ENCODE results near the gene PTGES3. TPM values are rescaled to one million over a fixed set of nuclear protein-coding genes. Genes with fewer than 3 reads are reported as not detected.
"Not testable (repeated sequence)": the region's sequence is repeated elsewhere in the genome, so short reads cannot be mapped to it uniquely, and the experiment has no call there.

The PTGES3 gene
- total RNA-seq, 3 donors from 2014 or later = 155 to 223 (median 164) TPM

- intact Hi-C loops (cut with DNase I, micrococcal nuclease) = no loop called here
- ATAC-seq = no peak
- TF ChIP-seq CTCF (IDR thresholded peaks at IDR 0.05) = no peak
These were observed 21.8 kb upstream of the PTGES3 start for GRCh38 chr12:56709759-56710376.

GRCh38 chr12:56704522-56704921 lies 16.4 kb upstream of the PTGES3 start:
- H3K4me1 ChIP-seq (ENCODE audit: low read depth); H3K36me3 ChIP-seq (ENCODE audit: low read depth); DNase-seq; H3K4me3 ChIP-seq; H3K9me3 ChIP-seq; ATAC-seq; intact Hi-C loops (cut with DNase I, micrococcal nuclease): not testable (repeated sequence)

More at GRCh38 chr12:56709759-56710376, 21.8 kb upstream of the PTGES3 start:
- H3K4me3 ChIP-seq = no peak overlapping the region
- no peaks in the 10 kb centered on the region for H3K9me3 ChIP-seq
- no peak for DNase-seq
- peaks cover 18% of the 10 kb centered on the region for H3K36me3 ChIP-seq (ENCODE audit: low read depth)
- no peaks in the 10 kb centered on the region for H3K4me1 ChIP-seq (ENCODE audit: low read depth)

- ATAC-seq (no peak), DNase-seq (no peak)
- H3K4me1 ChIP-seq (ENCODE audit: low read depth) = no peaks in the 10 kb centered on the region
- H3K36me3 ChIP-seq (ENCODE audit: low read depth) = no peaks in the 10 kb centered on the region
- no peaks in the 10 kb centered on the region for H3K9me3 ChIP-seq
- intact Hi-C loops (cut with DNase I, micrococcal nuclease) = no loop called here
- H3K4me3 ChIP-seq = no peak overlapping the region
- TF ChIP-seq CTCF (IDR thresholded peaks at IDR 0.05) = no peak
These were observed 11.1 kb upstream of the PTGES3 start for GRCh38 chr12:56699020-56699661.

DNA sequence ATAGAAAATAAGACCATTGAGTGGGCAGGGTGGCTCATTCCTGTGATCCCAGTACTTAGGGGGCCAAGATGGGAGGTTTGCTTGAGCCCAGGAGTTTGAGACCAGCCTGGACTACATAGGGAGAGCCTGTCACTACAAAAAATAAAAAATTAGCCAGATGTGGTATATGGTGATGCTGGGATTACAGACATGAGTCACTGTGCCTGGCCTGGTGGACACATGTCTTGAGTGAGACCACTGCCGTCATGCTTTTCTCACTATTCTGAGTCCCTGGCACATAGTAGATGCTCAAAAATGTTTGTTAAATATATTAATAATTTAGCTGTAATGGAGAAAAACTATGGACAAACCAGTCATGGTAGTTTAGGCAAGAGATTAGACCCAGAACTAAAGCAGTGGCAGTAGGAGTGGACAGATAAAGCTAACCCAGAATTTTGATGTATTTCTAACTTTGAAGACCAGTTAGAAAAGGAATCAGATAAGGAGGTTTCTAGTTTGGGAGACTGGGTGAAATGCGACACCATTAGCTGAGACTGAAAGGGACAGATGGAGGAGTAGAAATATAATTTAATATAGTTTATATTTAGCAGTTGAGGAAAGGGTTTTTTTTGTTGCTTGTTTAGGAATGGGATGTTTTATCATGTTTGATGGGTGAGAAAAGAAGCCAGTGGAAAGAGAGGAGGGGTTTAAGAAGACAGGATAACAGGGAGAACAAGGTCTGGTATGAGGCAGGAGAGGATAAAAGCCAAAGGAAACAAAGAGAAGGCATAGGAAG lies 7.4 kb upstream of the PTGES3 start:
- Histone ChIP-seq H3K4me3 (no peak overlapping the region), H3K36me3 (ENCODE audit: low read depth) (no peaks in the 10 kb centered on the region), H3K4me1 (ENCODE audit: low read depth) (no peaks in the 10 kb centered on the region), H3K9me3 (no peaks in the 10 kb centered on the region)
- no peak for TF ChIP-seq CTCF (IDR thresholded peaks at IDR 0.05)
- no peak for ATAC-seq
- no peak for DNase-seq
- intact Hi-C loops (cut with DNase I, micrococcal nuclease) = no loop called here

GRCh38 chr12:56694161-56694560 lies 6.1 kb upstream of the PTGES3 start:
- Histone ChIP-seq H3K9me3 (no peaks in the 10 kb centered on the region), H3K4me1 (ENCODE audit: low read depth) (no peaks in the 10 kb centered on the region), H3K36me3 (ENCODE audit: low read depth) (no peaks in the 10 kb centered on the region), H3K4me3 (no peak overlapping the region)
- ATAC-seq = no peak
- TF ChIP-seq CTCF (IDR thresholded peaks at IDR 0.05) = no peak
- no peak for DNase-seq
- intact Hi-C loops (cut with DNase I, micrococcal nuclease) = no loop called here

GRCh38 chr12:56688846-56689109 lies 694 bp upstream of the PTGES3 start:
- TF ChIP-seq CTCF (IDR thresholded peaks at IDR 0.05) = no peak
- intact Hi-C loops (cut with DNase I, micrococcal nuclease) = loop anchor here in 1 of 2 donors (5.0 kb wide), 1 partner anchor 56 kb away; the partner anchor contains the start of gene BAZ2A
- Histone ChIP-seq H3K9me3 (no peaks in the 10 kb centered on the region), H3K4me3 (peak overlapping the region; percentile 2), H3K4me1 (ENCODE audit: low read depth) (peaks cover 18% of the 10 kb centered on the region), H3K36me3 (ENCODE audit: low read depth) (peaks cover 3% of the 10 kb centered on the region)
- DNase-seq (peak in 1 of 3 donors; percentile 67), ATAC-seq (no peak)

Measured in mucosa of descending colon (tissue), 3 donors.